ENCODE results near the gene ABCC10.
"Not testable (repeated sequence)": the region's sequence is repeated elsewhere in the genome, so short reads cannot be mapped to it uniquely, and the experiment has no call there.

The ABCC10 gene

DNA sequence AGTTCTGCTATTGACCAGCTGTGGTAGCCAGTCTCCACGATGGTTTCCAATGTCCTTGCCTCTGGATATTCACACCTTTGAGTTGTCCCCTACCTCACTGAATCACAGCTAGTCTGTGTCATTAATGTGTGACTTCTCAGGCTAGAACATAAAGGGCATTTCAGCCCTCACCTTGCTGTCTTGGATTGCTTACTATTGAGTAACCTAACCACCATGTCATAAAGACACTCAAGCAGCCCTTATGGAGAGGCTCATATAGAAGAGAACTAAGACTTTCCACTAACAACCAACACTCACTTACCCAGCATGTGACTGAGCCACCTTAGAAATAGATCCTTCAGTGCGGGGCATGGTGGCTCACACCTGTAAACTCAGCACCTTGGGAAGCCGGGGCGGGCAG is 19.1 kb upstream of the ABCC10 start:
- DNase-seq, result no peak

GRCh38 chr6:43410776-43411175 is 16.6 kb upstream of the ABCC10 start:
- not testable (repeated sequence) for DNase-seq

DNA sequence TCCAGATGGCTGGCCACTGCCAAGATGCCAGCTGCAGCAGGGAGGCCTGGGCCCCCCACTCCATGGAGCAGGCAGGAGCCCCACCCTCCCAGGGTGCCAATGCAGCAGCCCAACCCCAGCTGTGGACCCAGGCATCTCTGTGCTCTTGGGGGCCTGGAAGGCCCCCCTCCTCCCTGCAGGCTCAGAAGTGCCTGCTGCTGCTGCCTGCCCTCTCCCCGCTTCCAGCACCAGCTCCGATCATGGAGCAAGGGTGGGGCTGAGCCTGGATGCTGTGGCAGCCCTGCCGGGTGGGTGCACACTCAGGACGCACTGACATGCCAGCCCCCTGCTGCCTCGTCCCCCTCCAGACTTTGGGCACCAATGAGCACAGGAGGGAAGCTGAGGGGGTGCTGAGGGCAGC is 14.8 kb upstream of the ABCC10 start:
- no peak for DNase-seq

DNA sequence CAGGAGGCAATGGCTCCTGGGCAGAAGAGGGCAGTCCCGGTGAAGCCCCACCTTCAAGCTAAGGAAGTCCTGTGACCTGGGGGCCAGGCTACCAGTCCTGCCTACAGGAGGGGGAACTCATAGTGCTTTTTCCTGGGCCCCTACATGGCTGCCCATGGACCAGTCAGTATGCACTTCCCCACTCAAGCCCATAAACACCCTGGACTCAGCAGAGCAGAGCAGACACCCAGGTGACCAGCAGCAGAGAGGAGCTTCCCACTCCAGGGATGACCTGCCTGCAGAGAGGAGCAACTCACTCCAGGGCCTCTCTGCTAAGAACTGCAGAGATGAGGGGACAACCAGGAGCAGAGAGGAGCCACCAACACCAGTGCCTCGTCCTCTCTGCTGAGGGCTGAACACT is 14.3 kb upstream of the ABCC10 start:
- no peak for DNase-seq

- not testable (repeated sequence) for DNase-seq
These were observed 12.1 kb upstream of the ABCC10 start for GRCh38 chr6:43415275-43415674.

DNA sequence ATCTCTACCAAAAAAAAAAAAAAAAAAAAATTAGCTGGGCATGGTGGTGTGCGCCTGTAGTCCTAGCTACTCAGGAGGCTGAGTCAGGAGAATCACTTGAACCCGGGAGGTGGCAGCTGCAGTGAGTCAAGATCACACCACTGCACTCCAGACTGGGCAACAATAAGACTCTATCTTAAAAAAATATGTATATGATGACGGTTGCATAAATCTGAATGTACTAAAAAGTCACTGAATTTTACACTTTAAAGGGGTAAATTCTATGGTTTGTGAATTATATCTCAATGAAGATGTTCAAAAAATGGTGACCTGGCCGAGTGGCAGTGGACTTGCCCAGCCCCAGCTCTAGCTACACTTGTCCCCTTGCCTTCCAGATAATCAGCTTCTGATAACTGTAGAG is 10.4 kb upstream of the ABCC10 start:
- no peak for DNase-seq

DNA sequence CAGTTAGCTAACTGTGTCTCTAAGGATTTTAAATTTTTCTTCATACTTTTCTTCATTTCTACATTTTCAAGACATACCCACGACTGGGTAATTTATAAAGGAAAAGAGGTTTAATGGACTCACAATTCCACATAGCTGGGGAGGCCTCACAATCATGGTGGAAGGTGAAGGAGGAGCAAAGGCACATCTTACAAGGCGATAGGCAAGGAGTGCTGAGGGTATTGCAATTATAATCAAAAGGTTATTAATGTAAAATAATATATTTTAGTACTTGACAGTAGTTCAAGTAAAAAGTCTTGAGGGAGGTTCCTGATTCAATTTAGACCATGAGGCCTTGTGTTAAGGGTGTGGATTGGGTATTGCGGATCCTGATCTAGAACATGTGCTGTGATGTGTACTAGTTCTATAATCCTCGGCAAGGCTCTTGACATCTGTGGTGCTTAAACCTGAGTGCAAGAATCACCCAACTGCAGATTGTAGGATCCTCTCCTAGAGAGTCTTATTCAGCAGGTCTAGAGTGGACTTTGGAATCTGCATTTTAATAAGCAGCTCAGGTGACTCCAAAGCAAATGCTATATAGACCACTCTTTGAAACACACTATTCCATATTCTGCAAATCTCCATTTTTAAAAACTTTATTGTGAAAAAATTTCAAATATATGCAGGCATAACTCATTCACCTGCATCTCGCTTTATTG is 7.2 kb upstream of the ABCC10 start:
- DNase-seq, result no peak

GRCh38 chr6:43421831-43422230 is 5.5 kb upstream of the ABCC10 start:
- DNase-seq, result no peak

- not testable (repeated sequence) for DNase-seq
These were observed 2.3 kb upstream of the ABCC10 start for GRCh38 chr6:43425083-43425482.

DNA sequence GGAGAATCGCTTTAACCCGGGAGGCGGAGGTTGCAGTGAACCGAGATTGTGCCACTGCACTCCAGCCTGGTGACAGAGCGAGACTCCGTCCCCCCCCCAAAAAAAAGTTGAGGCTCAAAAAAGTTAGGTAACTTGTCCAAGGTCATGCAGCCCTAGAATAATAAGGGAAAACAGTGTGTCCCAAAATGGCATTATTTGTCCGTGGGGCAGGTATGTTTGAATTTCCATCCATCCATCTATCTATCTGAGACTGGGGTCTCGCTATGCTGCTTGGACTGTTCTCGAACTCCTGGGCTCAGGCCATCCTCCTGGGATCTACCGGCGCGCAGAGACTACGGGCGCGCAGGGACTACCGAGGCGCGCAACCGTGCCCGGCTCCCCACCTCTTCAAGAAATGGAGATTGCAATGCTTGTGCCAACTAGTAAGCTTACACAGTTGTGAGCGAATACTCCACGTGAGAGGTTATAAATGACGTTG is 374 bp upstream of the ABCC10 start:
- no peak for DNase-seq

GRCh38 chr6:43428112-43428570 is 800 bp downstream of the ABCC10 start:
- DNase-seq, result no peak

- no peak for DNase-seq
These were observed 1.5 kb downstream of the ABCC10 start for GRCh38 chr6:43428874-43429273.

- no peak for DNase-seq
These were observed 4.9 kb downstream of the ABCC10 start for GRCh38 chr6:43432009-43432945.

- no peak for DNase-seq
These were observed 5.8 kb downstream of the ABCC10 start for GRCh38 chr6:43433148-43433547.

DNA sequence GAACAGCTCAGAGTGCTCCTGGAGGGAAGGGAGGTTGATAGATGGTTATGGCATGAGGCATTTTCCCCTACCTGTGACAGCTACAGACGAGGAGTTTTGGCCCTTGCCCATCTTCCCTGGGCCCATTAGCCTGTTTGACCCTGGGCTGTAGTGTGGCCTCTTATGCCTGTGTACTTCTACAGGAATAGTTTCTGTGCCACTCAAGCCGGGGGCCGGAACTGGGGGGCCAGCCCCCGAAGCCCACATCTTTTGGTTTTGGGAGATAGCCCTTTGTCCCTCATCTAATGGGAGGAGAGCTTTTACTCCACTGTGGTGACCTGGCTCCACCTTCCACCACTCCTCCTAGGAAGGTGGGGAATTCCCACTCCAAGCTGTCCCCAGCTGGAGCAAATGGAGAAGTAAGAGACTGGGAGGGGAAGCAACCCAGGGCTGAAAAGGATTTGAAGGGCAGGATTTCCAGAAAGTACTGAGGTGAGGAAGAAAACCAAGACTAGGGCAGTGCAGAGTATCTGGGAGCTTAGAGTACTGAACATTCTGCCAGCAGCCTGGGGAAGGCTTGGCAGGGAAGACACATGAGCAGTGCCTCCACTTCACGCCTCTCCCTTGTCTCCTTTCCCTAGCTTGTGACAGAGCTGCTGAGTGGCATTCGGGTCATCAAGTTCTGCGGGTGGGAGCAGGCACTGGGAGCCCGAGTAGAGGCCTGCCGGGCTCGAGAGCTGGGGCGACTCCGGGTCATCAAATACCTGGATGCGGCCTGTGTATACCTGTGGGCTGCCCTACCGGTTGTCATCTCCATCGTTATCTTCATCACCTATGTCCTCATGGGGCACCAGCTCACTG is 6.9 kb downstream of the ABCC10 start:
- DNase-seq, result no peak

- DNase-seq, result no peak
These were observed 7.6 kb downstream of the ABCC10 start for GRCh38 chr6:43434943-43435342.

GRCh38 chr6:43435682-43436437 is 8.5 kb downstream of the ABCC10 start:
- no peak for DNase-seq

GRCh38 chr6:43436577-43437282 is 9.4 kb downstream of the ABCC10 start:
- no peak for DNase-seq

DNA sequence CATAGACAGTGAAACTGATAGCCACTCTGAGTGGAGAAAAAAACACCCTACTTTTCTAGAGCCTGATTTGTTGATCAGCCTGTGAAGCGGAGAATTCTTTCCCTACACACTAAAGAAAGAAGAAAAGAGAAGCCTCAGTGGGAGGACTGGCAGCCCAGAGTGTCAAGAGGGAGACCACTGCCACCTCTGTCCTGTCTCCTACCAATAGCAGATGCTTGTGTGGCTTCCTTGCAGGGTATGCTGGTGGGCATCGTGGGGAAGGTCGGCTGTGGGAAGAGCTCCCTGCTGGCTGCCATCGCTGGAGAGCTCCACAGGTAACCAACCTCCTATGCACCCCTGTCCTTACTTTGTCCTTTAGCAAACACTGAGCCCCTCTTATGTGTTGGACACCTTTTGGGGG is 10.4 kb downstream of the ABCC10 start:
- DNase-seq, result no peak

- no peak for DNase-seq
These were observed 15.6 kb downstream of the ABCC10 start for GRCh38 chr6:43442935-43443334.

- no peak for DNase-seq
These were observed 16.7 kb downstream of the ABCC10 start for GRCh38 chr6:43444036-43444435.

GRCh38 chr6:43444582-43444981 is 17.2 kb downstream of the ABCC10 start:
- DNase-seq, result no peak
